ENCODE measurements around the gene ARMC6.
"Not testable (repeated sequence)": the region's sequence is repeated elsewhere in the genome, so short reads cannot be mapped to it uniquely, and the experiment has no call there.

Gene ARMC6

GRCh38 chr19:19101540-19101939 is 68.1 kb downstream of the ARMC6 start:
- no peak overlapping the region for H3K4me2 ChIP-seq (ENCODE audit: low read length)
- TF ChIP-seq CTCF (IDR thresholded peaks at IDR 0.05): no peak
- H3K27ac ChIP-seq: no peak overlapping the region
- no peak overlapping the region for H3K9ac ChIP-seq
- H3K36me3 ChIP-seq (ENCODE audit: control insufficient read depth, insufficient read depth, low read length): no peaks in the 10 kb centered on the region
- no peaks in the 10 kb centered on the region for H3K79me2 ChIP-seq
- no peaks in the 10 kb centered on the region for H3K9me3 ChIP-seq (ENCODE audit: control insufficient read depth, low read length)
- H3K4me3 ChIP-seq (ENCODE audit: low read depth, low read length): no peak overlapping the region
- no peaks in the 10 kb centered on the region for H3K27me3 ChIP-seq (ENCODE audit: control insufficient read depth, insufficient read depth, low read length)
- H2AFZ ChIP-seq: no peak overlapping the region
- no peaks in the 10 kb centered on the region for H3K4me1 ChIP-seq

DNA sequence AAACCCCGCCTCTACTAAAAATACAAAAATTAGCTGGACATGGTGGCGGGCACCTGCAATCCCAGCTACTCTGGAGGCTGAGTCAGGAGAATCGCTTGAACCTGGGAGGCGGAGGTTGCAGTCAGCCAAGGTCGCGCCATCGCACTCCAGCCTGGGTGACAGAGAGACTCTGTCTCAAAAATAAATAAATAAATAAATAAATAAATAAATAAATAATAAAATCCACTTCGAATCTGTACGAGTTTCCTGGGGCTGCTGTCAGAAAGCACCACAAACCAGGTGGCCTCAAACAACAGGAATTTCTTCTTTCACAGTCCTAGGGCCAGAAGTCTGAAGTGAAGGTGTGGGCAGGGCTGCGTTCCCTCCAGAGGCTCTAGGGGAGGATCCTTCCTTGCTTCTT is 69.2 kb downstream of the ARMC6 start:
- not testable (repeated sequence) for H3K4me3 ChIP-seq (ENCODE audit: low read depth, low read length); H3K4me1 ChIP-seq; H3K36me3 ChIP-seq (ENCODE audit: control insufficient read depth, insufficient read depth, low read length); H3K4me2 ChIP-seq (ENCODE audit: low read length); H3K9ac ChIP-seq; H3K9me3 ChIP-seq (ENCODE audit: control insufficient read depth, low read length); H3K27me3 ChIP-seq (ENCODE audit: control insufficient read depth, insufficient read depth, low read length); H3K27ac ChIP-seq; H3K79me2 ChIP-seq; H2AFZ ChIP-seq

- Histone ChIP-seq H3K79me2 (no peaks in the 10 kb centered on the region), H3K9ac (no peak overlapping the region), H3K36me3 (ENCODE audit: control insufficient read depth, insufficient read depth, low read length) (no peaks in the 10 kb centered on the region), H3K9me3 (ENCODE audit: control insufficient read depth, low read length) (no peaks in the 10 kb centered on the region), H3K27me3 (ENCODE audit: control insufficient read depth, insufficient read depth, low read length) (no peaks in the 10 kb centered on the region), H2AFZ (no peak overlapping the region), H3K4me2 (ENCODE audit: low read length) (no peak overlapping the region), H3K27ac (no peak overlapping the region), H3K4me1 (no peaks in the 10 kb centered on the region), H3K4me3 (ENCODE audit: low read depth, low read length) (no peak overlapping the region)
- TF ChIP-seq CTCF (IDR thresholded peaks at IDR 0.05): no peak
Observed at GRCh38 chr19:19103167-19103566, 69.8 kb downstream of the ARMC6 start.

GRCh38 chr19:19105365-19106055 is 72.1 kb downstream of the ARMC6 start:
- Histone ChIP-seq H3K9me3 (ENCODE audit: control insufficient read depth, low read length) (no peaks in the 10 kb centered on the region), H3K4me1 (no peaks in the 10 kb centered on the region), H3K27me3 (ENCODE audit: control insufficient read depth, insufficient read depth, low read length) (no peaks in the 10 kb centered on the region), H3K27ac (no peak overlapping the region), H3K4me3 (ENCODE audit: low read depth, low read length) (no peak overlapping the region), H3K79me2 (no peaks in the 10 kb centered on the region), H3K4me2 (ENCODE audit: low read length) (no peak overlapping the region), H2AFZ (no peak overlapping the region), H3K36me3 (ENCODE audit: control insufficient read depth, insufficient read depth, low read length) (no peaks in the 10 kb centered on the region), H3K9ac (no peak overlapping the region)
- TF ChIP-seq CTCF (IDR thresholded peaks at IDR 0.05): no peak

DNA sequence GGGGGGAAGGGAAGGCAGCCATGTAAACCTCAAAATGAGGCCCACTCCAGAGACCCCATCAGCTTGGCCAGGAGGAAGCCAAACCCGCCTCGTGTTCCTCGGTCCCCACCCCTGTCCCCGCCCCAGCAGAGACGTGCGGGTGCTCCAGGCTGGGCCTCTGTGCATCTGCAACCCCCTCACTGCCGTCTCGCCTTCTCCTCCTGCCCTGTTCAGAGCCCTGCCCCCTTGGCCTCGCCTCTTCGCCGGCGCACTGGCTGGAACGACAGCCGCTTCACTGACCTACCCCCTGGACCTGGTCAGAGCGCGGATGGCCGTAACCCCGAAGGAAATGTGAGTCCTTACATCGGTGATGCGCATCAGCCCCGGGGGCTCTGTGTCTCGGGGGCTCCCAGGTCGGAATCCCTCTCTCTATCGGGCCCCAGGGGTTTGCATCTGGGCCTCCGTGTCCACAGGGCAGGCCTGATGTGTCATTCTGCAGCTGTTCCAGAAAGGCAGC is 72.7 kb downstream of the ARMC6 start:
- H3K4me3 ChIP-seq (ENCODE audit: low read depth, low read length): no peak overlapping the region
- no peaks in the 10 kb centered on the region for H3K79me2 ChIP-seq
- no peaks in the 10 kb centered on the region for H3K4me1 ChIP-seq
- no peak overlapping the region for H2AFZ ChIP-seq
- H3K9ac ChIP-seq: no peak overlapping the region
- no peaks in the 10 kb centered on the region for H3K36me3 ChIP-seq (ENCODE audit: control insufficient read depth, insufficient read depth, low read length)
- H3K4me2 ChIP-seq (ENCODE audit: low read length): no peak overlapping the region
- no peaks in the 10 kb centered on the region for H3K27me3 ChIP-seq (ENCODE audit: control insufficient read depth, insufficient read depth, low read length)
- H3K9me3 ChIP-seq (ENCODE audit: control insufficient read depth, low read length): no peaks in the 10 kb centered on the region
- no peak overlapping the region for H3K27ac ChIP-seq
- TF ChIP-seq CTCF (IDR thresholded peaks at IDR 0.05): no peak

DNA sequence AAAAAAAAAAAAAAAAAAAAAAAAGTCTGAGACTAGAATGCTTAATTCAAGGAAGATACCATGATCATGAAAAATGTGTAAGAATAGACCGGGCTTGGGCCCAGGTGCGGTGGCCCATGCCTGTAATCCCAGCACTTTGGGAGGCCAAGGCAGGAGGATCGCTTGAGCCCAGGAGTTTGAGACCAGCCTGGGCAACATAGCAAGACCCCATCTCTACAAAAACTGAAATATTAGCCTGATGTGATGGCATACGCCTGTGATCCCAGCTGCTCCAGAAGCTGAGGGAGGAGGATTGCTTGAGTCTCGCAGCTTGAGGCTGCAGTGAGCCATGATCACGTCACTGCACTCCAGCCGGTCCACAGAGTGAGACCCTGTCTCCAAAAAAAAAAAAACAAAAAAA is 73.5 kb downstream of the ARMC6 start:
- H3K79me2 ChIP-seq; H3K4me3 ChIP-seq (ENCODE audit: low read depth, low read length); H3K4me1 ChIP-seq; H2AFZ ChIP-seq; H3K9me3 ChIP-seq (ENCODE audit: control insufficient read depth, low read length); H3K27me3 ChIP-seq (ENCODE audit: control insufficient read depth, insufficient read depth, low read length); H3K4me2 ChIP-seq (ENCODE audit: low read length); H3K36me3 ChIP-seq (ENCODE audit: control insufficient read depth, insufficient read depth, low read length); H3K9ac ChIP-seq; H3K27ac ChIP-seq: not testable (repeated sequence)
